Trophoblast cell (in vitro differentiated cells and primary cell): ENCODE results near the gene NDST3.
"Not testable (repeated sequence)": the region's sequence is repeated elsewhere in the genome, so short reads cannot be mapped to it uniquely, and the experiment has no call there.

ENCODE experiments used
- DNase-seq, 2 donors: peaks; one replicate each; pipeline ENCODE4 v3.0.0-alpha.2; 2016
- H2AFZ ChIP-seq: 2 replicates; pipeline ENCODE4 v1.6.1; 2013; ENCODE audit warnings: low read length, moderate library complexity, mild to moderate bottlenecking; ENCODE audit not compliant: insufficient read depth, poor library complexity
- H2AK5ac ChIP-seq: 2 replicates; pipeline ENCODE4 v1.6.1; 2013; ENCODE audit warnings: mild to moderate bottlenecking, low read length
- H2BK120ac ChIP-seq: 2 replicates; pipeline ENCODE4 v1.6.1; 2013; ENCODE audit warnings: low read length, mild to moderate bottlenecking, moderate library complexity; ENCODE audit not compliant: insufficient read depth, poor library complexity
- H2BK12ac ChIP-seq: 2 replicates; pipeline ENCODE4 v1.6.1; 2013; ENCODE audit warnings: mild to moderate bottlenecking, low read length, moderate library complexity
- H2BK5ac ChIP-seq: 2 replicates; pipeline ENCODE4 v1.6.1; 2013; ENCODE audit warnings: low read length, low read depth, moderate library complexity, mild to moderate bottlenecking; ENCODE audit not compliant: poor library complexity
- H3K14ac ChIP-seq: 2 replicates; pipeline ENCODE4 v1.6.1; 2013; ENCODE audit warnings: mild to moderate bottlenecking, low read length
- H3K18ac ChIP-seq: 2 replicates; pipeline ENCODE4 v1.6.1; 2013; ENCODE audit warnings: mild to moderate bottlenecking, low read length
- H3K23ac ChIP-seq: 2 replicates; pipeline ENCODE4 v1.6.1; 2013; ENCODE audit warnings: low read length
- H3K27ac ChIP-seq: 2 replicates; pipeline ENCODE4 v1.5.1; 2013; ENCODE audit warnings: low read depth, mild to moderate bottlenecking, inconsistent platforms, low read length, moderate library complexity
- H3K27me3 ChIP-seq: 2 replicates; pipeline ENCODE4 v1.6.1; 2013; ENCODE audit warnings: inconsistent platforms, mild to moderate bottlenecking, low read length, moderate library complexity; ENCODE audit not compliant: insufficient read depth
- H3K36me3 ChIP-seq, 2 experiments: 1 replicate in 1 of 2; 2 replicates in 1 of 2; pipeline ENCODE4 v1.6.1; 2013; ENCODE audit warnings: low read length in 2 of 2, mild to moderate bottlenecking in 2 of 2, moderate library complexity in 1 of 2; ENCODE audit not compliant: insufficient read depth in 2 of 2, control insufficient read depth in 1 of 2
- H3K4ac ChIP-seq: 2 replicates; pipeline ENCODE4 v1.6.1; 2013; ENCODE audit warnings: low read depth, mild to moderate bottlenecking, low read length, moderate library complexity
- H3K4me1 ChIP-seq, 2 experiments: 1 replicate in 1 of 2; 2 replicates in 1 of 2; pipeline ENCODE4 v1.6.1; 2013; ENCODE audit warnings: low read length in 2 of 2, mild to moderate bottlenecking in 2 of 2, moderate library complexity in 1 of 2; ENCODE audit not compliant: insufficient read depth in 2 of 2, control insufficient read depth in 1 of 2
- H3K4me2 ChIP-seq: 2 replicates; pipeline ENCODE4 v1.6.1; 2013; ENCODE audit warnings: inconsistent platforms, mild to moderate bottlenecking, low read length, moderate library complexity
- H3K4me3 ChIP-seq: 2 replicates; pipeline ENCODE4 v1.5.1; 2013; ENCODE audit warnings: mild to moderate bottlenecking, low read depth, low read length, inconsistent platforms
- H3K79me1 ChIP-seq: one replicate; pipeline ENCODE4 v1.6.1; 2013; ENCODE audit warnings: low read length
- H3K79me2 ChIP-seq: 2 replicates; pipeline ENCODE4 v1.6.1; 2013; ENCODE audit warnings: low read length, mild to moderate bottlenecking; ENCODE audit not compliant: control insufficient read depth, insufficient read depth, poor library complexity
- H3K9ac ChIP-seq: 2 replicates; pipeline ENCODE4 v1.6.1; 2013; ENCODE audit warnings: mild to moderate bottlenecking, low read length
- H3K9me3 ChIP-seq: 2 replicates; pipeline ENCODE4 v1.6.1; 2013; ENCODE audit warnings: low read depth, mild to moderate bottlenecking, control low read depth, inconsistent platforms, low read length; ENCODE audit not compliant: insufficient read depth
- H4K12ac ChIP-seq: 2 replicates; pipeline ENCODE4 v1.6.1; 2013; ENCODE audit warnings: low read depth, mild to moderate bottlenecking, low read length, moderate library complexity
- H4K8ac ChIP-seq: 2 replicates; pipeline ENCODE4 v1.6.1; 2013; ENCODE audit warnings: low read depth, mild to moderate bottlenecking, low read length, moderate library complexity
- H4K91ac ChIP-seq: one replicate; pipeline ENCODE4 v1.6.1; 2013; ENCODE audit warnings: low read depth, mild to moderate bottlenecking, low read length, moderate library complexity
- WGBS: extraction: QIAGEN DNeasy Blood & Tissue Kit; methylation state at CpG from one replicate; pipeline ENCODE4 v1.1.7; 2013; ENCODE audit warnings: missing lambda C conversion rate; ENCODE audit not compliant: insufficient read length, insufficient coverage; ENCODE audit errors: extremely low coverage; 5-methylcytosine and 5-hydroxymethylcytosine counted together

Gene NDST3

GRCh38 chr4:118260309-118260708 is 226.0 kb downstream of the NDST3 start:
- WGBS = no CpG with 5 or more reads among the region's 2 CpGs
- no peak for DNase-seq
- H3K4ac ChIP-seq = no peak overlapping the region
- H2BK120ac ChIP-seq = no peak overlapping the region
- H4K8ac ChIP-seq = no peak overlapping the region
- no peak overlapping the region for H3K14ac ChIP-seq
- no peaks in the 10 kb centered on the region for H3K9me3 ChIP-seq
- no peak overlapping the region for H3K4me2 ChIP-seq
- H2AK5ac ChIP-seq = no peak overlapping the region
- no peak overlapping the region for H2BK12ac ChIP-seq
- no peak overlapping the region for H3K4me3 ChIP-seq
- H3K23ac ChIP-seq = no peak overlapping the region
- no peak overlapping the region for H4K12ac ChIP-seq
- no peak overlapping the region for H3K18ac ChIP-seq
- no peak overlapping the region for H3K9ac ChIP-seq
- H3K79me1 ChIP-seq = no peaks in the 10 kb centered on the region
- H3K4me1 ChIP-seq = no peaks in the 10 kb centered on the region
- no peaks in the 10 kb centered on the region for H3K27me3 ChIP-seq
- peaks cover 0 to under 1% of the 10 kb centered on the region in 2 experiments for H3K36me3 ChIP-seq
- no peak overlapping the region for H2AFZ ChIP-seq
- H3K27ac ChIP-seq = no peak overlapping the region
- no peaks in the 10 kb centered on the region for H3K79me2 ChIP-seq
- no peak overlapping the region for H2BK5ac ChIP-seq
- no peak overlapping the region for H4K91ac ChIP-seq

- Histone ChIP-seq H4K91ac (no peak overlapping the region), H2AFZ (no peak overlapping the region), H3K79me1 (no peaks in the 10 kb centered on the region), H3K27me3 (no peaks in the 10 kb centered on the region), H3K9ac (no peak overlapping the region), H3K4me3 (no peak overlapping the region), H2BK120ac (no peak overlapping the region), H3K27ac (no peak overlapping the region), H3K18ac (no peak overlapping the region), H4K12ac (no peak overlapping the region), H3K36me3 (peaks cover 0 to 4% of the 10 kb centered on the region in 2 experiments), H3K14ac (no peak overlapping the region), H3K4me1 (no peaks in the 10 kb centered on the region), H3K23ac (no peak overlapping the region), H3K79me2 (no peaks in the 10 kb centered on the region), H2AK5ac (no peak overlapping the region), H3K4me2 (no peak overlapping the region), H3K9me3 (peaks cover 2% of the 10 kb centered on the region), H2BK12ac (no peak overlapping the region), H2BK5ac (no peak overlapping the region), H3K4ac (no peak overlapping the region), H4K8ac (no peak overlapping the region)
- no peak for DNase-seq
- no CpG with 5 or more reads among the region's 3 CpGs for WGBS
Measured at GRCh38 chr4:118264096-118264495, 229.8 kb downstream of the NDST3 start.

- Histone ChIP-seq H3K79me2 (no peaks in the 10 kb centered on the region), H3K23ac (no peak overlapping the region), H2BK5ac (no peak overlapping the region), H3K9ac (no peak overlapping the region), H4K91ac (no peak overlapping the region), H2AK5ac (no peak overlapping the region), H3K79me1 (no peaks in the 10 kb centered on the region), H3K9me3 (peaks cover 2% of the 10 kb centered on the region), H2BK12ac (no peak overlapping the region), H3K27ac (no peak overlapping the region), H3K4ac (no peak overlapping the region), H3K18ac (no peak overlapping the region), H2AFZ (no peak overlapping the region), H3K14ac (no peak overlapping the region), H4K12ac (no peak overlapping the region), H3K27me3 (no peaks in the 10 kb centered on the region), H3K4me2 (no peak overlapping the region), H4K8ac (no peak overlapping the region), H3K4me3 (no peak overlapping the region), H3K4me1 (no peaks in the 10 kb centered on the region), H3K36me3 (peaks cover 0 to 4% of the 10 kb centered on the region in 2 experiments), H2BK120ac (no peak overlapping the region)
- DNase-seq = peak; percentile 30 to 48
- WGBS = no CpG with 5 or more reads among the region's 64 CpGs
Measured at GRCh38 chr4:118265312-118266144, 231.2 kb downstream of the NDST3 start.

DNA sequence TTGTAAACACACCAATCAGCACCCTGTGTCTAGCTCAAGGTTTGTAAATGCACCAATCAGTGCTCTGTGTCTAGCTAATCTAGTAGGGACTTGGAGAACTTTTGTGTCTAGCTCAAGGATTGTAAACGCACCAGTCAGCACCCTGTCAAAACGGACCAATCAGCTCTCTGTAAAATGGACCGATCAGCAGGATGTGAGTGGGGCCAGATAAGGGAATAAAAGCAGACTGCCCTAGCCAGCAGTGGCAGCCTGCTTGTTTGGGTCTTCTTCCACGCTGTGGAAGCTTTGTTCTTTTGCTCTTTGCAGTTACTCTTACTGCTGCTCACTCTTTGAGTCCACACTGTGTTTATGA is 231.8 kb downstream of the NDST3 start:
- H3K23ac ChIP-seq, H3K4me3 ChIP-seq, H3K9ac ChIP-seq, H3K4ac ChIP-seq, H2AFZ ChIP-seq, H3K36me3 ChIP-seq, H3K4me2 ChIP-seq, H4K12ac ChIP-seq, H3K14ac ChIP-seq, H3K9me3 ChIP-seq, H3K27me3 ChIP-seq, H3K18ac ChIP-seq, H3K27ac ChIP-seq, H3K79me1 ChIP-seq, H4K91ac ChIP-seq, H2BK5ac ChIP-seq, H2AK5ac ChIP-seq, H2BK120ac ChIP-seq, H3K4me1 ChIP-seq, H2BK12ac ChIP-seq, H4K8ac ChIP-seq, DNase-seq, H3K79me2 ChIP-seq: not testable (repeated sequence)
- no CpG with 5 or more reads among the region's 4 CpGs for WGBS
